PC-3 (cell line): ENCODE data around the gene SHLD1. TPM values are rescaled to one million over a fixed set of nuclear protein-coding genes. Genes with fewer than 3 reads are reported as not detected.

Source experiments
- ATAC-seq: fragments of 200-7000 bp; cut with Tn5 transposase; 2 replicates; pipeline ENCODE4 v1.9.1; 2020; ENCODE audit warnings: mild to moderate bottlenecking, moderate library complexity
- BruUV-seq: library from RNA; stranded (reverse); fragments of 400-500 nt; replicated peaks from 2 replicates; lab custom pipeline; 2021; lab: Mats Ljungman, UMichigan
- CTCF ChIA-PET: fragments of 300-600 bp; sonication (Branson Sonifier 250); formaldehyde crosslinking; loops from one replicate; lab custom pipeline; 2022; ENCODE audit warnings: antibody characterized with exemption; lab: Charles Lee
- POLR2A ChIA-PET: fragments of 300-600 bp; sonication (Branson Sonifier 250); formaldehyde crosslinking; loops from one replicate; lab custom pipeline; 2022; ENCODE audit warnings: antibody characterized with exemption; ENCODE audit not compliant: unreplicated experiment; lab: Charles Lee
- DNase-seq: peaks from one replicate; pipeline ENCODE4 v3.0.0-alpha.2; 2015
- H2AFZ ChIP-seq: fragments of 300-600 bp; sonication (generic); 2 replicates; pipeline ENCODE4 v1.6.0; 2016; ENCODE audit warnings: antibody characterized with exemption, low read length
- H3F3A ChIP-seq: fragments of 300-600 bp; sonication (generic); one replicate; pipeline ENCODE4 v1.6.0; 2017; ENCODE audit warnings: antibody characterized with exemption, low read length, control low read depth, mild to moderate bottlenecking; ENCODE audit not compliant: unreplicated experiment
- H3K27ac ChIP-seq: fragments of 300-600 bp; sonication (generic); 2 replicates; pipeline ENCODE4 v1.5.1; 2016; ENCODE audit warnings: mild to moderate bottlenecking, low read length
- H3K27me3 ChIP-seq: fragments of 300-600 bp; sonication (generic); 2 replicates; pipeline ENCODE4 v1.6.1; 2016; ENCODE audit warnings: low read length, mixed read lengths
- H3K36me3 ChIP-seq: fragments of 300-600 bp; sonication (generic); 2 replicates; pipeline ENCODE4 v1.6.1; 2016; ENCODE audit warnings: low read depth, mixed run types, low read length, mixed read lengths
- H3K4me1 ChIP-seq: fragments of 300-600 bp; sonication (generic); 2 replicates; pipeline ENCODE4 v1.5.1; 2016; ENCODE audit warnings: low read length; ENCODE audit not compliant: insufficient read depth
- H3K4me2 ChIP-seq: fragments of 300-600 bp; sonication (generic); 2 replicates; pipeline ENCODE4 v1.6.0; 2016; ENCODE audit warnings: low read length
- H3K4me3 ChIP-seq: fragments of 300-600 bp; sonication (generic); 2 replicates; pipeline ENCODE4 v1.5.1; 2016; ENCODE audit warnings: mild to moderate bottlenecking, low read length, mixed read lengths
- H3K79me2 ChIP-seq: fragments of 300-600 bp; sonication (generic); 2 replicates; pipeline ENCODE4 v1.6.1; 2017; ENCODE audit warnings: low read length, mixed read lengths
- H3K9ac ChIP-seq: fragments of 300-600 bp; sonication (generic); 2 replicates; pipeline ENCODE4 v1.6.0; 2016; ENCODE audit warnings: mild to moderate bottlenecking, low read length
- H3K9me2 ChIP-seq: fragments of 300-600 bp; sonication (generic); replicated peaks from 2 replicates; pipeline ENCODE4 v1.6.1; 2016; ENCODE audit warnings: mixed run types, low read length, mixed read lengths
- H3K9me3 ChIP-seq: fragments of 300-600 bp; sonication (generic); 2 replicates; pipeline ENCODE4 v1.6.1; 2016; ENCODE audit warnings: low read length, mixed read lengths
- H4K20me1 ChIP-seq: fragments of 300-600 bp; sonication (generic); 2 replicates; pipeline ENCODE4 v1.6.1; 2016; ENCODE audit warnings: low read length, mixed read lengths
- CTCF ChIP-seq: fragments of 300-600 bp; sonication (generic); conservative IDR thresholded peaks from 2 replicates; pipeline ENCODE4 v1.5.1; 2017; ENCODE audit warnings: antibody characterized with exemption, low read depth, mild to moderate bottlenecking, low read length
- EZH2 ChIP-seq: fragments of 300-600 bp; sonication (generic); IDR thresholded peaks from one replicate; pipeline ENCODE4 v1.6.1; 2017; ENCODE audit warnings: antibody characterized with exemption, mild to moderate bottlenecking, low read length; ENCODE audit not compliant: unreplicated experiment
- EZH2phosphoT487 ChIP-seq: fragments of 300-600 bp; sonication (generic); IDR thresholded peaks from 2 replicates; pipeline ENCODE4 v1.6.1; 2018; ENCODE audit warnings: mild to moderate bottlenecking, antibody characterized with exemption, low read length, borderline replicate concordance
- intact Hi-C: fragments of 100-400 bp; cut with micrococcal nuclease; formaldehyde crosslinking; loops from 2 replicates; pipeline ENCODE4 v1.9.0; 2023
- total RNA-seq: library from RNA; depleted of rRNA; stranded (reverse); fragments of >200 nt; gene quantifications from 2 replicates; pipeline ENCODE4 v1.2.3, GENCODE V29; 2014

The SHLD1 gene
- total RNA-seq, 1 experiment from 2014 or later, result 3.4 TPM

- no peaks in the 10 kb centered on the region for H3K79me2 ChIP-seq
- TF ChIP-seq CTCF, result no peak
- no peak for TF ChIP-seq EZH2phosphoT487
- TF ChIP-seq EZH2, result no peak
- DNase-seq (no peak), ATAC-seq (no peak)
- no peaks in the 10 kb centered on the region for H3K27me3 ChIP-seq
- intact Hi-C loops, result no loop called here
- peaks cover 5% of the 10 kb centered on the region for H3F3A ChIP-seq
- H3K27ac ChIP-seq, result no peak overlapping the region
- H3K9me3 ChIP-seq, result no peaks in the 10 kb centered on the region
- POLR2A ChIA-PET, result no interaction called here
- no peaks in the 10 kb centered on the region for H3K36me3 ChIP-seq
- H3K9me2 ChIP-seq, result no peaks in the 10 kb centered on the region
- no TSS peak for BruUV-seq
- no peak overlapping the region for H3K4me3 ChIP-seq
- H3K4me2 ChIP-seq, result no peak overlapping the region
- no peak overlapping the region for H3K9ac ChIP-seq
- CTCF ChIA-PET, result no interaction called here
- H3K4me1 ChIP-seq, result peaks cover 27% of the 10 kb centered on the region
- no peaks in the 10 kb centered on the region for H4K20me1 ChIP-seq
- H2AFZ ChIP-seq, result no peak overlapping the region
These were observed 20.1 kb upstream of the SHLD1 start for GRCh38 chr20:5730131-5730530.

DNA sequence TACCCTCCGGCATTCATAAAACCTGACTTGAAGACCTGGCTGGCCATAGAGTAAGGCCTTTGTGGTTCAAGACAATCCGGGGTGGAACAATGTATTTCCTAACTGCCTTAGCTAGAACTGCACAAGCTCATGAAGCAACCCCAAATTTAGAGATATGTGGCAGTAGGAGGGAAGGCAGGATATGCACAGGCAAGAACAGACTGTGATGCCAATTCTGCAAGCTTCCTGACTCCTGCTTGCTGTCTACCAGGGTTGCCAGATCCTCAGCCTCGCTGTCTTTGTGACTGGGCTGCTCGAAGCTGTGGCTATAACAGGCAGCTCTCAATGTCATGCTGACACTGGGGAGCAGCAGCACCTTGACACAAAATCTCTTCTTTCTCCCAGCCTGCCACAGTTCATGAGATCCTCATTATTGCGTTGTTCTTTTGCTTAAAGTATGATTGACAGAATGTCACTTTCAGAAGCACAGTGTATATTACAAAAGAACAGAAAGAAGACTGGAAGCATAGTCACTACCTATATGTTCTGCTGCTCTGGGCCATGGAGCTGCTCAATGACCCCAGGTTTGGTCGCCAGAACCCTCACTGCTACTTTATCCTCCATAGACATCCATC lies 18.3 kb upstream of the SHLD1 start:
- H3K9me2 ChIP-seq, result no peaks in the 10 kb centered on the region
- ATAC-seq (no peak), DNase-seq (no peak)
- no peaks in the 10 kb centered on the region for H4K20me1 ChIP-seq
- no peaks in the 10 kb centered on the region for H3K9me3 ChIP-seq
- no peak overlapping the region for H3K4me3 ChIP-seq
- H3F3A ChIP-seq, result no peaks in the 10 kb centered on the region
- POLR2A ChIA-PET, result no interaction called here
- H3K27me3 ChIP-seq, result no peaks in the 10 kb centered on the region
- no TSS peak for BruUV-seq
- no peaks in the 10 kb centered on the region for H3K79me2 ChIP-seq
- no peaks in the 10 kb centered on the region for H3K36me3 ChIP-seq
- no peak overlapping the region for H2AFZ ChIP-seq
- H3K27ac ChIP-seq, result no peak overlapping the region
- peaks cover 30% of the 10 kb centered on the region for H3K4me1 ChIP-seq
- intact Hi-C loops, result no loop called here
- TF ChIP-seq EZH2 (no peak), EZH2phosphoT487 (no peak), CTCF (no peak)
- no peak overlapping the region for H3K9ac ChIP-seq
- H3K4me2 ChIP-seq, result no peak overlapping the region
- CTCF ChIA-PET, result no interaction called here

DNA sequence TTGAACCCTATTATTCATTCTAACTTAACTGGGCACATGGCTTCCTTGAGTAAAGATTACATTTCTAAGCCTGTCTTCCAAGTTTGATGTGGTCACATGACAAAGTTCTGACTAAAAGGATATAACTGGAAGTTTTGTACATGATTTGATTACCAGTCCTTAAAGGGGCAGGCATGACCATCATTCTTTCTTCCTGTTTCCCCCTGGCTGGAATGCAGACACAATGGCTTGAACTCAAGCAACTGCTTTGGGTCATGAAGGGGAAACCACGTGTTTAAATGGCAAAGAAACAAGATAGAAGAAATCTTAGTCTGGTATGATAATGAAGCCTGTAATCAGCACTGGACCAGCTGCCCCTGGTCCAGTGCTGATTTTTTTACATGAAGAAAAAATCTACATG lies 15.6 kb upstream of the SHLD1 start:
- BruUV-seq, result no TSS peak
- Histone ChIP-seq H3K9me2 (no peaks in the 10 kb centered on the region), H2AFZ (no peak overlapping the region), H3F3A (no peaks in the 10 kb centered on the region), H3K27me3 (no peaks in the 10 kb centered on the region), H3K4me2 (no peak overlapping the region), H3K36me3 (no peaks in the 10 kb centered on the region), H3K79me2 (no peaks in the 10 kb centered on the region), H3K27ac (no peak overlapping the region), H3K9me3 (no peaks in the 10 kb centered on the region), H3K9ac (no peak overlapping the region), H4K20me1 (no peaks in the 10 kb centered on the region), H3K4me3 (no peak overlapping the region), H3K4me1 (peaks cover 36% of the 10 kb centered on the region)
- no peak for TF ChIP-seq EZH2phosphoT487
- no peak for TF ChIP-seq EZH2
- TF ChIP-seq CTCF, result no peak
- intact Hi-C loops, result loop anchor here (5.0 kb wide), 1 partner anchor 77 kb away; no protein-coding TSS in a partner anchor
- ChIA-PET CTCF (no interaction called here), POLR2A (no interaction called here)
- DNase-seq, result peak; percentile 48
- ATAC-seq, result no peak
